HEK293 (cell line): ENCODE data around the gene RHEB.
A peak's percentile ranks its signal among the peaks of the same experiment; 100 is the strongest.

ENCODE experiments used
- CTCF ChIP-seq: fragments of 450-650 bp; formaldehyde crosslinking; IDR thresholded peaks from 2 replicates; pipeline ENCODE4 v1.5.1; 2016; ENCODE audit warnings: missing biosample characterization, missing genetic modification characterization
- HIC1 ChIP-seq: fragments of 450-650 bp; formaldehyde crosslinking; IDR thresholded peaks from 2 replicates; pipeline ENCODE4 v1.5.1; 2016; ENCODE audit warnings: missing biosample characterization, missing genetic modification characterization
- PRDM10 ChIP-seq: fragments of 450-650 bp; formaldehyde crosslinking; IDR thresholded peaks from 2 replicates; pipeline ENCODE4 v1.5.1; 2016; ENCODE audit warnings: missing biosample characterization, missing genetic modification characterization
- SCRT2 ChIP-seq: fragments of 450-650 bp; formaldehyde crosslinking; IDR thresholded peaks from 2 replicates; pipeline ENCODE4 v1.5.1; 2016; ENCODE audit warnings: missing biosample characterization, missing genetic modification characterization
- SETDB1 ChIP-seq: IDR thresholded peaks from one replicate; pipeline ENCODE4 v1.6.1; 2017; ENCODE audit warnings: mild to moderate bottlenecking, low read length, moderate library complexity, mixed read lengths; ENCODE audit not compliant: insufficient read length
- TSHZ1 ChIP-seq: fragments of 450-650 bp; formaldehyde crosslinking; IDR thresholded peaks from 2 replicates; pipeline ENCODE4 v1.5.1; 2016; ENCODE audit warnings: missing biosample characterization, missing genetic modification characterization, borderline replicate concordance
- ZBTB20 ChIP-seq: fragments of 450-650 bp; formaldehyde crosslinking; IDR thresholded peaks from 2 replicates; pipeline ENCODE4 v1.5.1; 2016; ENCODE audit warnings: missing biosample characterization, missing genetic modification characterization
- ZBTB48 ChIP-seq: fragments of 450-650 bp; formaldehyde crosslinking; IDR thresholded peaks from 2 replicates; pipeline ENCODE4 v1.5.1; 2016; ENCODE audit warnings: missing biosample characterization, missing genetic modification characterization
- ZFP37 ChIP-seq: fragments of 450-650 bp; formaldehyde crosslinking; IDR thresholded peaks from 2 replicates; pipeline ENCODE4 v1.5.1; 2016; ENCODE audit warnings: missing biosample characterization, missing genetic modification characterization
- ZIC2 ChIP-seq: fragments of 450-650 bp; formaldehyde crosslinking; IDR thresholded peaks from 2 replicates; pipeline ENCODE4 v1.5.1; 2016; ENCODE audit warnings: missing biosample characterization, missing genetic modification characterization
- ZNF221 ChIP-seq: fragments of 450-650 bp; formaldehyde crosslinking; IDR thresholded peaks from 2 replicates; pipeline ENCODE4 v1.5.1; 2017; ENCODE audit warnings: missing biosample characterization, missing genetic modification characterization, borderline replicate concordance
- ZNF223 ChIP-seq: fragments of 450-650 bp; formaldehyde crosslinking; IDR thresholded peaks from 2 replicates; pipeline ENCODE4 v1.5.1; 2016; ENCODE audit warnings: missing biosample characterization, missing genetic modification characterization
- ZNF341 ChIP-seq: fragments of 450-650 bp; formaldehyde crosslinking; IDR thresholded peaks from 2 replicates; pipeline ENCODE4; 2016; ENCODE audit warnings: low read depth, missing biosample characterization, missing genetic modification characterization
- ZNF366 ChIP-seq: fragments of 450-650 bp; formaldehyde crosslinking; conservative IDR thresholded peaks from 2 replicates; pipeline ENCODE4 v1.5.1; 2016; ENCODE audit warnings: missing biosample characterization, missing genetic modification characterization
- ZNF449 ChIP-seq: fragments of 450-650 bp; formaldehyde crosslinking; IDR thresholded peaks from 2 replicates; pipeline ENCODE4 v1.5.1; 2017; ENCODE audit warnings: missing biosample characterization, mild to moderate bottlenecking, missing genetic modification characterization, moderate library complexity
- ZNF513 ChIP-seq: fragments of 450-650 bp; IDR thresholded peaks from 2 replicates; pipeline ENCODE4 v1.5.1; 2018; ENCODE audit warnings: missing biosample characterization, missing genetic modification characterization
- ZNF629 ChIP-seq: fragments of 450-650 bp; formaldehyde crosslinking; IDR thresholded peaks from 2 replicates; pipeline ENCODE4 v1.5.1; 2017; ENCODE audit warnings: missing biosample characterization, missing genetic modification characterization
- ZNF645 ChIP-seq: fragments of 450-650 bp; formaldehyde crosslinking; IDR thresholded peaks from 2 replicates; pipeline ENCODE4; 2016; ENCODE audit warnings: missing biosample characterization, missing genetic modification characterization
- ZNF707 ChIP-seq: fragments of 450-650 bp; formaldehyde crosslinking; IDR thresholded peaks from 2 replicates; pipeline ENCODE4 v1.5.1; 2016; ENCODE audit warnings: missing biosample characterization, missing genetic modification characterization
- ZSCAN23 ChIP-seq: fragments of 450-650 bp; formaldehyde crosslinking; IDR thresholded peaks from 2 replicates; pipeline ENCODE4 v1.5.1; 2016; ENCODE audit warnings: missing biosample characterization, missing genetic modification characterization
- ZSCAN5A ChIP-seq: fragments of 450-650 bp; formaldehyde crosslinking; IDR thresholded peaks from 2 replicates; pipeline ENCODE4 v1.5.1; 2016; ENCODE audit warnings: missing biosample characterization, missing genetic modification characterization

The RHEB gene

GRCh38 chr7:151459726-151460473 lies 59.8 kb downstream of the RHEB start (continued):
- TF ChIP-seq TSHZ1 (tag by site-specific recombination), result peak; percentile 18; the same call in 1 of the 2 replicates
- no peak; the same call in 1 of the 2 replicates for TF ChIP-seq HIC1 (tag by site-specific recombination)
- no peak for TF ChIP-seq SCRT2 (tag by site-specific recombination)
- TF ChIP-seq ZIC2 (tag by site-specific recombination), result peak; percentile 69
- TF ChIP-seq ZSCAN5A (tag by site-specific recombination), result no peak
- TF ChIP-seq CTCF (tag by site-specific recombination), result peak; percentile 69; the same call in 1 of the 2 replicates
- no peak for TF ChIP-seq ZNF221
- peak; percentile 85 for TF ChIP-seq ZNF341 (tag by site-specific recombination)
- peak; percentile 14 for TF ChIP-seq SETDB1
- TF ChIP-seq ZNF223 (tag by site-specific recombination), result peak; percentile 82
- peak; percentile 83 for TF ChIP-seq PRDM10 (tag by site-specific recombination)
- peak; percentile 88 for TF ChIP-seq ZNF629 (tag by site-specific recombination)
- TF ChIP-seq ZNF513, result peak; percentile 86
- no peak for TF ChIP-seq ZSCAN23 (tag by site-specific recombination)
- peak; percentile 67; the same call in 1 of the 2 replicates for TF ChIP-seq ZFP37
- TF ChIP-seq ZNF707, result no peak
- no peak for TF ChIP-seq ZNF449
- peak; percentile 88 for TF ChIP-seq ZNF366 (tag by site-specific recombination)
- TF ChIP-seq ZBTB48 (tag by site-specific recombination), result peak; percentile 51; the same call in 1 of the 2 replicates
- TF ChIP-seq ZBTB20, result peak; percentile 69
- no peak for TF ChIP-seq ZNF645 (tag by site-specific recombination)
